Testis (tissue), 2 donors: Measurements from ENCODE around the gene COL11A2.

Experiments
- POLR2A ChIP-seq: fragments of 450-650 bp; IDR thresholded peaks from one replicate; pipeline ENCODE4 v1.6.1; 2017; ENCODE audit warnings: antibody characterized with exemption, mild to moderate bottlenecking, moderate library complexity
- TF ChIP-seq, protein P1 (sequence below), 3 experiments: fragments of 450-650 bp in 2 of 3; fragments of 200-600 bp in 1 of 3; sonication (generic) in 1 of 3; IDR thresholded peaks; one replicate each; pipeline ENCODE4 v1.5.1; 2016 to 2019; ENCODE audit warnings: antibody characterized with exemption in 3 of 3, mild to moderate bottlenecking in 2 of 3, moderate library complexity in 1 of 3

DNA sequence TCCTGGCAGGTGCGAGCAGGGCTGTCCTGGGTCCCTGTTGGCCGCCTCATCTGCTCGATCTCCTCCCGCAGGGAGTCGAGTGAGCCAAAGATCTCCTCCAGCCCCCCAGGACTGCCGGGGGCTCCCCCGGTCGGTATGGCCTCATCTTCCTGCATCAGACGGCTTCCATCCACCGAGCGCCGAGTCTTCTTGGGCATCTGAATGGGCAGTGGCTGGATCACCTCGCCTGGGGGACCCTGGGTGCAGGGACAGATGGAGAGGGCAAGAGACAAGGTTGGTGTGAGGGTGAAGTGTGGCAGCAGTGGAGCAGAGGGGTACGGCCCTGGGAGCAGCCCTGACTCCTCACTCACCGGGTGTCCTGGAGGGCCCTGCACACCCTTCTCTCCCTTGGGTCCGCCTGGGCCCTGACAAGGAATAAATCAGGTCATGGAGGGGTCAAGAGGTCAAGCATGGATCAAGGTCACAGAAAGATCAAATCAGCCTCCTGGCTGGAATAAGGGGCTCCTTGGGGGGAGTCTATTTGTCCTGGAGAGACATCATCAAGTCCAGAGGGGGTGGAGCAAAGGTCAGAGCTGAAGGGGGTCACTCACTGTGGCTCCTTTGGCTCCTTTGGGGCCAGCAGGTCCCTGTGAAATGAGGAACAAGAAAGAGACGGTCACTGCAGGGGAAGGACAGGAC is 26.5 kb downstream of the COL11A2 start:
- TF ChIP-seq, protein P1, sequence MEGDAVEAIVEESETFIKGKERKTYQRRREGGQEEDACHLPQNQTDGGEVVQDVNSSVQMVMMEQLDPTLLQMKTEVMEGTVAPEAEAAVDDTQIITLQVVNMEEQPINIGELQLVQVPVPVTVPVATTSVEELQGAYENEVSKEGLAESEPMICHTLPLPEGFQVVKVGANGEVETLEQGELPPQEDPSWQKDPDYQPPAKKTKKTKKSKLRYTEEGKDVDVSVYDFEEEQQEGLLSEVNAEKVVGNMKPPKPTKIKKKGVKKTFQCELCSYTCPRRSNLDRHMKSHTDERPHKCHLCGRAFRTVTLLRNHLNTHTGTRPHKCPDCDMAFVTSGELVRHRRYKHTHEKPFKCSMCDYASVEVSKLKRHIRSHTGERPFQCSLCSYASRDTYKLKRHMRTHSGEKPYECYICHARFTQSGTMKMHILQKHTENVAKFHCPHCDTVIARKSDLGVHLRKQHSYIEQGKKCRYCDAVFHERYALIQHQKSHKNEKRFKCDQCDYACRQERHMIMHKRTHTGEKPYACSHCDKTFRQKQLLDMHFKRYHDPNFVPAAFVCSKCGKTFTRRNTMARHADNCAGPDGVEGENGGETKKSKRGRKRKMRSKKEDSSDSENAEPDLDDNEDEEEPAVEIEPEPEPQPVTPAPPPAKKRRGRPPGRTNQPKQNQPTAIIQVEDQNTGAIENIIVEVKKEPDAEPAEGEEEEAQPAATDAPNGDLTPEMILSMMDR (IDR thresholded peaks at IDR 0.05): no peak
- TF ChIP-seq POLR2A: no peak
